H9 (cell line): ENCODE data around the gene ZNF644. TPM values are rescaled to one million over a fixed set of nuclear protein-coding genes. Genes with fewer than 3 reads are reported as not detected.

Experiments used
- DNase-seq: peaks from one replicate; pipeline ENCODE4 v3.0.0-alpha.2; 2017
- H2AFZ ChIP-seq: one replicate; pipeline ENCODE4 v1.6.1; 2013; ENCODE audit warnings: mild to moderate bottlenecking, low read length, control low read depth, moderate library complexity
- H2AK5ac ChIP-seq: 2 replicates; pipeline ENCODE4 v1.6.1; 2013; ENCODE audit warnings: low read length, control low read depth, mixed read lengths; ENCODE audit not compliant: insufficient read length
- H2BK120ac ChIP-seq: one replicate; pipeline ENCODE4 v1.6.1; 2013; ENCODE audit warnings: low read depth, mild to moderate bottlenecking, low read length, control low read depth, inconsistent platforms; ENCODE audit not compliant: poor library complexity, severe bottlenecking
- H2BK12ac ChIP-seq: 2 replicates; pipeline ENCODE4 v1.6.1; 2013; ENCODE audit warnings: low read length, control low read depth, mixed read lengths, low read depth; ENCODE audit not compliant: insufficient read length
- H2BK15ac ChIP-seq: 2 replicates; pipeline ENCODE4 v1.6.1; 2013; ENCODE audit warnings: low read depth, low read length, control low read depth
- H2BK20ac ChIP-seq: one replicate; pipeline ENCODE4 v1.6.1; 2013; ENCODE audit warnings: low read depth, mild to moderate bottlenecking, low read length, control low read depth, inconsistent platforms; ENCODE audit not compliant: poor library complexity, severe bottlenecking
- H2BK5ac ChIP-seq: 2 replicates; pipeline ENCODE4 v1.6.1; 2013; ENCODE audit warnings: low read length, control low read depth, mixed read lengths; ENCODE audit not compliant: insufficient read length
- H3K14ac ChIP-seq: 2 replicates; pipeline ENCODE4 v1.6.1; 2013; ENCODE audit warnings: low read length, control low read depth; ENCODE audit not compliant: insufficient read depth
- H3K18ac ChIP-seq: 2 replicates; pipeline ENCODE4 v1.6.1; 2013; ENCODE audit warnings: low read depth, mild to moderate bottlenecking, mixed read lengths, low read length, control low read depth; ENCODE audit not compliant: insufficient read length
- H3K23ac ChIP-seq: 2 replicates; pipeline ENCODE4 v1.6.1; 2013; ENCODE audit warnings: low read length, control low read depth, mixed read lengths, low read depth; ENCODE audit not compliant: insufficient read length
- H3K23me2 ChIP-seq: 2 replicates; pipeline ENCODE4 v1.6.1; 2013; ENCODE audit warnings: low read depth, mild to moderate bottlenecking, mixed read lengths, low read length, control low read depth; ENCODE audit not compliant: insufficient read length, poor library complexity, severe bottlenecking
- H3K27ac ChIP-seq: 2 replicates; pipeline ENCODE4 v1.5.1; 2013; ENCODE audit warnings: low read length, control low read depth, mixed read lengths, low read depth; ENCODE audit not compliant: insufficient read length
- H3K27me3 ChIP-seq: 2 replicates; pipeline ENCODE4 v1.6.1; 2013; ENCODE audit warnings: low read length, control low read depth, inconsistent platforms; ENCODE audit not compliant: insufficient read depth
- H3K4ac ChIP-seq: 2 replicates; pipeline ENCODE4 v1.6.1; 2013; ENCODE audit warnings: low read depth, mild to moderate bottlenecking, control low read depth, inconsistent platforms, low read length, moderate library complexity
- H3K4me1 ChIP-seq: 2 replicates; pipeline ENCODE4 v1.6.1; 2013; ENCODE audit warnings: low read length, control low read depth, inconsistent platforms; ENCODE audit not compliant: insufficient read depth
- H3K4me2 ChIP-seq: 2 replicates; pipeline ENCODE4 v1.6.1; 2013; ENCODE audit warnings: low read length, control low read depth, mixed read lengths; ENCODE audit not compliant: insufficient read length, insufficient read depth
- H3K56ac ChIP-seq: 2 replicates; pipeline ENCODE4 v1.6.1; 2013; ENCODE audit warnings: low read depth, mild to moderate bottlenecking, mixed read lengths, low read length, control low read depth; ENCODE audit not compliant: insufficient read length
- H3K79me1 ChIP-seq: 2 replicates; pipeline ENCODE4 v1.6.1; 2013; ENCODE audit warnings: low read depth, mild to moderate bottlenecking, moderate library complexity, low read length, control low read depth, inconsistent platforms; ENCODE audit not compliant: insufficient read depth, poor library complexity, severe bottlenecking
- H3K79me2 ChIP-seq: 2 replicates; pipeline ENCODE4 v1.6.1; 2013; ENCODE audit warnings: low read length, control low read depth, inconsistent platforms; ENCODE audit not compliant: insufficient read depth
- H3K9ac ChIP-seq: 2 replicates; pipeline ENCODE4 v1.6.1; 2013; ENCODE audit warnings: low read length, control low read depth, mixed read lengths; ENCODE audit not compliant: insufficient read length; ENCODE audit errors: extremely low read depth
- H3K9me3 ChIP-seq: one replicate; pipeline ENCODE4 v1.6.1; 2013; ENCODE audit warnings: low read depth, low read length, inconsistent platforms; ENCODE audit not compliant: control insufficient read depth
- H3T11ph ChIP-seq: one replicate; pipeline ENCODE4 v1.6.1; 2013; ENCODE audit warnings: mild to moderate bottlenecking, low read length, control low read depth, inconsistent platforms
- H4K20me1 ChIP-seq: one replicate; pipeline ENCODE4 v1.6.1; 2013; ENCODE audit not compliant: control insufficient read depth, insufficient read length, insufficient read depth
- H4K5ac ChIP-seq: 2 replicates; pipeline ENCODE4 v1.6.1; 2013; ENCODE audit warnings: low read depth, mild to moderate bottlenecking, mixed read lengths, low read length, control low read depth; ENCODE audit not compliant: insufficient read length
- H4K8ac ChIP-seq: replicated peaks from 2 replicates; pipeline ENCODE4 v1.6.1; 2013; ENCODE audit warnings: low read length, control low read depth, mixed read lengths, low read depth; ENCODE audit not compliant: insufficient read length
- H4K91ac ChIP-seq: 2 replicates; pipeline ENCODE4 v1.6.1; 2013; ENCODE audit warnings: low read depth, mild to moderate bottlenecking, moderate library complexity, mixed read lengths, low read length, control low read depth; ENCODE audit not compliant: insufficient read length
- H3K27ac Mint-ChIP-seq, 3 experiments: 2 replicates in 2 of 3; 3 replicates in 1 of 3; pipeline ENCODE4 v1.8.0; 2020 to 2021; ENCODE audit warnings: mixed read lengths in 3 of 3, mild to moderate bottlenecking in 1 of 3, moderate library complexity in 1 of 3
- H3K27me3 Mint-ChIP-seq: 2 replicates; pipeline ENCODE4 v1.8.0; 2021; ENCODE audit warnings: low read depth, mild to moderate bottlenecking, moderate library complexity, mixed read lengths
- H3K36me3 Mint-ChIP-seq, 3 experiments: 2 replicates in 2 of 3; 3 replicates in 1 of 3; pipeline ENCODE4 v1.8.0; 2020 to 2021; ENCODE audit warnings: low read depth in 3 of 3, mixed read lengths in 3 of 3; ENCODE audit not compliant: insufficient read depth in 1 of 3
- H3K4me1 Mint-ChIP-seq, 2 experiments: 2 replicates each; pipeline ENCODE4 v1.8.0; 2020; ENCODE audit warnings: mixed read lengths in 2 of 2
- H3K4me3 Mint-ChIP-seq, 2 experiments: 2 replicates in 1 of 2; 3 replicates in 1 of 2; pipeline ENCODE4 v1.8.0; 2020 to 2021; ENCODE audit warnings: mild to moderate bottlenecking in 2 of 2, mixed read lengths in 2 of 2, moderate library complexity in 1 of 2
- H3K9me3 Mint-ChIP-seq, 2 experiments: 2 replicates in 1 of 2; 3 replicates in 1 of 2; pipeline ENCODE4 v1.8.0; 2020; ENCODE audit warnings: mild to moderate bottlenecking in 2 of 2, mixed read lengths in 2 of 2, moderate library complexity in 1 of 2
- CTCF ChIP-seq: fragments of 200-600 bp; sonication (generic); conservative IDR thresholded peaks from 3 replicates; pipeline ENCODE4 v1.8.0; 2021; ENCODE audit warnings: antibody characterized with exemption, mild to moderate bottlenecking
- WGBS: extraction: QIAGEN DNeasy Blood & Tissue Kit; methylation state at CpG from one replicate; pipeline ENCODE4 v1.1.7; 2013; ENCODE audit warnings: missing lambda C conversion rate, low lambda C conversion rate, mixed read lengths; ENCODE audit not compliant: insufficient read length; ENCODE audit errors: extremely low coverage; 5-methylcytosine and 5-hydroxymethylcytosine counted together
- total RNA-seq: library from RNA; stranded (reverse); gene quantifications from 2 replicates; pipeline ENCODE4 v1.2.1, GENCODE V29; 2021

The ZNF644 gene
- total RNA-seq, 1 experiment from 2014 or later, result 78.9 TPM

GRCh38 chr1:91026320-91026719 is 4.5 kb upstream of the ZNF644 start:
- no peak overlapping the region for H3K56ac ChIP-seq
- no peak overlapping the region for H2AFZ ChIP-seq
- peaks cover 12 to 16% of the 10 kb centered on the region in 2 experiments for H3K4me1 Mint-ChIP-seq
- no peak overlapping the region for H3K27ac Mint-ChIP-seq
- no peak overlapping the region for H2AK5ac ChIP-seq
- H4K5ac ChIP-seq, result no peak overlapping the region
- no peak overlapping the region for H4K91ac ChIP-seq
- no peak for DNase-seq
- no peak overlapping the region for H2BK12ac ChIP-seq
- H2BK15ac ChIP-seq, result no peak overlapping the region
- H3K27me3 Mint-ChIP-seq, result peaks cover 6% of the 10 kb centered on the region
- H3K79me2 ChIP-seq, result no peaks in the 10 kb centered on the region
- no CpG with 5 or more reads among the region's 4 CpGs for WGBS
- no peak overlapping the region for H3K4ac ChIP-seq
- H2BK120ac ChIP-seq, result no peak overlapping the region
- H3K23ac ChIP-seq, result no peak overlapping the region
- H3K9ac ChIP-seq, result no peak overlapping the region
- no peak overlapping the region for H3K4me2 ChIP-seq
- H3K18ac ChIP-seq, result no peak overlapping the region
- no peak overlapping the region for H2BK5ac ChIP-seq
- no peaks in the 10 kb centered on the region for H3K23me2 ChIP-seq
- no peak overlapping the region for H3K4me3 Mint-ChIP-seq
- no peaks in the 10 kb centered on the region for H3K27me3 ChIP-seq
- H4K8ac ChIP-seq, result no peak overlapping the region
- H2BK20ac ChIP-seq, result no peak overlapping the region
- H3K9me3 ChIP-seq, result no peaks in the 10 kb centered on the region
- no peaks in the 10 kb centered on the region for H3K9me3 Mint-ChIP-seq
- no peaks in the 10 kb centered on the region for H4K20me1 ChIP-seq
- no peak overlapping the region for H3K27ac ChIP-seq
- no peak overlapping the region for H3T11ph ChIP-seq
- no peak for TF ChIP-seq CTCF
- H3K4me1 ChIP-seq, result no peaks in the 10 kb centered on the region
- H3K36me3 Mint-ChIP-seq, result no peaks in the 10 kb centered on the region
- no peak overlapping the region for H3K14ac ChIP-seq
- no peaks in the 10 kb centered on the region for H3K79me1 ChIP-seq
